Heart left ventricle (tissue), 16 donors: ENCODE measurements around the gene HSD3B7. TPM values are rescaled to one million over a fixed set of nuclear protein-coding genes. Genes with fewer than 3 reads are reported as not detected.
A peak's percentile ranks its signal among the peaks of the same experiment; 100 is the strongest.

Experiments
- ATAC-seq, 4 donors: fragments of 200-7000 bp; cut with Tn5 transposase; one replicate each; pipeline ENCODE4 v1.9.1; 2020 to 2022; ENCODE audit warnings: moderate library complexity in 4 of 4, mild to moderate bottlenecking in 3 of 4, moderate number of reproducible peaks in 1 of 4
- DNase-seq, 5 donors: peaks; one replicate each; pipeline ENCODE4 v3.0.0-alpha.2; 2020
- H3K27ac ChIP-seq, 12 donors: fragments of 200-600 bp; sonication (generic) in 4 of 12; one replicate each; pipeline versions ENCODE4 v1.5.0 to v1.8.0; 2016 to 2022; ENCODE audit warnings: mild to moderate bottlenecking in 2 of 12
- H3K27me3 ChIP-seq, 9 donors: fragments of 200-600 bp; sonication (generic) in 2 of 9; one replicate each; pipeline versions ENCODE4 v1.5.1 to v1.8.0; 2016 to 2022; ENCODE audit warnings: mild to moderate bottlenecking in 3 of 9
- H3K36me3 ChIP-seq, 9 donors: fragments of 200-600 bp; sonication (generic) in 2 of 9; one replicate each; pipeline versions ENCODE4 v1.5.0 to v1.8.0; 2018 to 2022; ENCODE audit warnings: mild to moderate bottlenecking in 2 of 9
- H3K4me1 ChIP-seq, 12 donors: fragments of 200-600 bp; sonication (generic) in 4 of 12; one replicate each; pipeline versions ENCODE4 v1.5.0 to v1.8.0; 2016 to 2022; ENCODE audit warnings: mild to moderate bottlenecking in 3 of 12
- H3K4me3 ChIP-seq, 12 donors: fragments of 200-600 bp; sonication (generic) in 4 of 12; one replicate each; pipeline versions ENCODE4 v1.5.0 to v1.8.0; 2017 to 2022; ENCODE audit warnings: mild to moderate bottlenecking in 9 of 12, moderate library complexity in 4 of 12
- H3K9me3 ChIP-seq, 12 donors: fragments of 200-600 bp; sonication (generic) in 4 of 12; one replicate each; pipeline versions ENCODE4 v1.5.0 to v1.8.0; 2016 to 2022; ENCODE audit warnings: mild to moderate bottlenecking in 1 of 12
- POLR2A ChIP-seq, 2 donors: fragments of 450-650 bp; IDR thresholded peaks; one replicate each; pipeline ENCODE4 v1.6.1; 2017; ENCODE audit warnings: antibody characterized with exemption in 2 of 2, mild to moderate bottlenecking in 2 of 2, moderate library complexity in 2 of 2
- WGBS, 4 donors: extraction: QIAGEN DNeasy Blood & Tissue Kit in 2 of 4; methylation state at CpG; one replicate each; pipeline versions ENCODE4 v1.1.5 to v1.1.7; 2013 to 2018; 5-methylcytosine and 5-hydroxymethylcytosine counted together
- intact Hi-C, 10 donors: fragments of 100-400 bp; cut with DNase I; formaldehyde crosslinking; loops; one replicate each; pipeline versions ENCODE4 v1.11.1 to v1.14.2; 2022
- polyA plus RNA-seq, 2 donors: library from polyadenylated mRNA; stranded (reverse); fragments of 200-250 nt; gene quantifications; one replicate each; pipeline ENCODE4 v1.2.3, GENCODE V29; 2013
- total RNA-seq, 9 donors: library from RNA; depleted of rRNA in 2 of 9; stranded (reverse); fragments of >200 nt in 2 of 9; fragmentation: NEBNext Ultra II Directional in 3 of 9; extraction: Animal tissue kit (Norgen Biotek cat#: 25700) in 3 of 9; gene quantifications; one replicate each; pipeline versions ENCODE4 v1.1.0 to v1.2.4, GENCODE V29; 2016 to 2023
- TF ChIP-seq, protein P1 (sequence below), 12 donors: fragments of 200-600 bp; sonication (generic) in 4 of 12; IDR thresholded peaks; one replicate each; pipeline versions ENCODE4 v1.5.0 to v1.8.0; 2018 to 2022; ENCODE audit warnings: antibody characterized with exemption in 12 of 12, mild to moderate bottlenecking in 5 of 12
- donor health status: ischemic (EF 13 %, LVEDD 7.1; RV severe dilation, severe dysfunction).
- donor health status: healthy with polysubstance abuse.
- donor health status: DM: no; HTN: yes; CAD: no.
- donor health status: DM: no; HTN: no; CAD: no.
- donor health status: ischemic (EF 25% LVEDD 6.9; RV normal size, moderate dysfunction).
- donor health status: ischemic (EF 25% LVEDD 5.7; RV mildly dilated, moderate dysfunction).
- donor health status: healthy.
- donor health status: DM: yes; HTN: yes; CAD: no.
- donor health status: ischemic (EF 35%, LVEDD 5.7; RV mildly dilated, moderate dysfunction).
- donor health status: nonischemic (EF 11% LVEDD 7.7; RV severe dilation, severe dysfunction).
- donor health status: DM: yes; HTN: yes; CAD: no.
- donor health status: PGD.
- donor health status: ischemic (EF 29% LVEDD 5.4; RV normal size, mild dysfunction).
- donor health status: nonischemic (EF 23%, LVEDD 6.1; RV moderate dilation, normal function).

Gene HSD3B7
- total and polyA plus RNA-seq, 11 donors, result 3.8 to 27.2 (median 7.1) TPM

DNA sequence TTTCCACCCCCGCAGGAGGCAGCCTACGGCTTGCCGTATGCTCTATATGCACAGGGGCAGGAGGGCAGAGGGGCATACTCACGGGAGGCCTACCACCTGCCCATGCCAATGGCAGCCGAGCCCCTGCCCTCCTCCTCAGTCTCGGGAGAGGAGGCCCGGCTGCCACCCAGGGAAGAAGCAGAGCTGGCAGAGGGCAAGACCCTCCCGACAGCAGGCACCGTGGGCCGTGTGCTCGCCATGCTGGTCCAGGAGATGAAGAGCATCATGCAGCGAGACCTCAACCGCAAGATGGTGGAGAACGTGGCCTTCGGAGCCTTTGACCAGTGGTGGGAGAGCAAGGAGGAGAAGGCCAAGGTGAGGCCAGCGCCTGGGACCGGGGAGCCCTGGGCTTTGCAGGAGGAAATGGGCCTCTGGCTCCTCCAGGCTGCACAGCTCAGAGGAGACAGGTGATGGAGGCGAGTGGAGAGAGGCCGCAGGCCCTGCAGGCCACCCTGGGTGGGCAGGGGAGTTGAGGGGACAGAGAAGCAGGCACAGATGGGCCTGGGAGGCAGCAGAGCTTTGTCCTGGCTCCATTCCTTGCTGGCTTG is 18.9 kb upstream of the HSD3B7 start:
- ATAC-seq (no peak), DNase-seq (peak in 1 of 5 donors; percentile 59)
- Histone ChIP-seq H3K9me3 (no peaks in the 10 kb centered on the region), H3K27me3 (no peaks in the 10 kb centered on the region), H3K4me1 (no peaks in the 10 kb centered on the region), H3K4me3 (no peak overlapping the region), H3K27ac (no peak overlapping the region), H3K36me3 (peaks cover 3 to 100% (median 98%) of the 10 kb centered on the region in 9 donors)
- WGBS, 4 donors, result 93 to 95% (median 94%) methylated on average over 14 to 19 of the region's 19 CpGs
- intact Hi-C loops, result no loop called here
- TF ChIP-seq, protein P1, sequence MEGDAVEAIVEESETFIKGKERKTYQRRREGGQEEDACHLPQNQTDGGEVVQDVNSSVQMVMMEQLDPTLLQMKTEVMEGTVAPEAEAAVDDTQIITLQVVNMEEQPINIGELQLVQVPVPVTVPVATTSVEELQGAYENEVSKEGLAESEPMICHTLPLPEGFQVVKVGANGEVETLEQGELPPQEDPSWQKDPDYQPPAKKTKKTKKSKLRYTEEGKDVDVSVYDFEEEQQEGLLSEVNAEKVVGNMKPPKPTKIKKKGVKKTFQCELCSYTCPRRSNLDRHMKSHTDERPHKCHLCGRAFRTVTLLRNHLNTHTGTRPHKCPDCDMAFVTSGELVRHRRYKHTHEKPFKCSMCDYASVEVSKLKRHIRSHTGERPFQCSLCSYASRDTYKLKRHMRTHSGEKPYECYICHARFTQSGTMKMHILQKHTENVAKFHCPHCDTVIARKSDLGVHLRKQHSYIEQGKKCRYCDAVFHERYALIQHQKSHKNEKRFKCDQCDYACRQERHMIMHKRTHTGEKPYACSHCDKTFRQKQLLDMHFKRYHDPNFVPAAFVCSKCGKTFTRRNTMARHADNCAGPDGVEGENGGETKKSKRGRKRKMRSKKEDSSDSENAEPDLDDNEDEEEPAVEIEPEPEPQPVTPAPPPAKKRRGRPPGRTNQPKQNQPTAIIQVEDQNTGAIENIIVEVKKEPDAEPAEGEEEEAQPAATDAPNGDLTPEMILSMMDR (IDR thresholded peaks at IDR 0.05), result no peak
- no peak for TF ChIP-seq POLR2A (IDR thresholded peaks at IDR 0.05)

DNA sequence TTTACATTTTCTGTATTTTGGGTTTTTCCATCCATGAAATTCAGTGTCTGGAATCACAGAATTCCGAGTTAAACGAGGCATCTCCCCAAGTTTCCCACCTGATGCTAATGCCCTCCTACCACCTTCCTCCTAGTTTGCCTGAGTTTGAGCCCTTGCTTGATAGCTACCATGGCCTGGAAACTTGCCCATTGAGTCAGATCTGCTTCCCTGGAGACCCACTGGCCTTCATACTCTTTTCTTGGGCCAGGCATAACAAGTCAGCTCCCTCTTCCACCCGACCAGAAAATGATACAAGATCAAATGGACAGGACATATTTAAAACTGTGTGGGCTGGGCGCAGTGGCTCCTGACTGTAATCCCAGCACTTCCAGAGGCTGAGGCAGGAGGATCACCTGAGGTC is 17.2 kb upstream of the HSD3B7 start:
- no peak for ATAC-seq
- peaks cover 0 to 100% (median 98%) of the 10 kb centered on the region in 9 donors for H3K36me3 ChIP-seq
- WGBS, 4 donors, result 86 to 93% (median 92%) methylated on average over 4 of the region's 4 CpGs
- no peaks in the 10 kb centered on the region for H3K9me3 ChIP-seq
- no peak for DNase-seq
- H3K27me3 ChIP-seq, result no peaks in the 10 kb centered on the region
- H3K4me1 ChIP-seq, result no peaks in the 10 kb centered on the region
- no peak overlapping the region for H3K27ac ChIP-seq
- intact Hi-C loops, result no loop called here
- no peak overlapping the region for H3K4me3 ChIP-seq
- TF ChIP-seq, protein P1 (IDR thresholded peaks at IDR 0.05), result no peak
- TF ChIP-seq POLR2A (IDR thresholded peaks at IDR 0.05), result no peak

DNA sequence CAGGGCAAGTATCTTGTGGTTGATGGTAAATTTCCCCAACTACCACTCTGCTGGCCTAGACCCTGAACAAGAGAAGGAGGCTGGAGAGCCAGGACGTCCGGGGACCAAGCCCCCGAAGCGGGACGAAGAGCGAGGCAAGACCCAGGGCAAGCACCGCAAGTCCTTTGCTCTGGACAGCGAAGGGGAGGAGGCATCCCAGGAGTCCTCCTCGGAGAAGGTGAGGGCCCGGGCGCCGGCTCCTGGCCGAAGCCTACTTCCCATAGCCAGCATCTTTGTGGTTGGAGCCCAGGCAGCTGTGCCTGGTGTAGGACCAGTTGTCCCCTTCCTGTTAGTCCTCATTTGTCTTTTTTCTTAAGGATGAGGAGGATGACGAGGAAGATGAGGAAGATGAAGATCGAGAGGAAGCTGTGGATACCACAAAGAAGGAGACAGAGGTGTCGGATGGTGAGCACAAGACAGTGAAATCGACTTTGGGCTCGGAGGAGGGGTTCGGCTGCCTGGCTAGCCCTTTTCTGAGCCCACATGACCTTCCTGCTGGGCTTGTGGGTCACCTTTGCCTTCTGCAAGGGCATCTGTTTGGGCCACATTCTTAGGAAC is 15.7 kb upstream of the HSD3B7 start:
- Histone ChIP-seq H3K27me3 (no peaks in the 10 kb centered on the region), H3K9me3 (no peaks in the 10 kb centered on the region), H3K4me1 (no peaks in the 10 kb centered on the region), H3K36me3 (peaks cover 0 to 100% (median 98%) of the 10 kb centered on the region in 9 donors), H3K27ac (no peak overlapping the region), H3K4me3 (no peak overlapping the region)
- TF ChIP-seq POLR2A (IDR thresholded peaks at IDR 0.05), result no peak
- TF ChIP-seq, protein P1 (IDR thresholded peaks at IDR 0.05), result no peak
- intact Hi-C loops, result no loop called here
- DNase-seq (no peak), ATAC-seq (no peak)
- 93 to 96% (median 95%) methylated on average over 19 of the region's 19 CpGs for WGBS, 4 donors

DNA sequence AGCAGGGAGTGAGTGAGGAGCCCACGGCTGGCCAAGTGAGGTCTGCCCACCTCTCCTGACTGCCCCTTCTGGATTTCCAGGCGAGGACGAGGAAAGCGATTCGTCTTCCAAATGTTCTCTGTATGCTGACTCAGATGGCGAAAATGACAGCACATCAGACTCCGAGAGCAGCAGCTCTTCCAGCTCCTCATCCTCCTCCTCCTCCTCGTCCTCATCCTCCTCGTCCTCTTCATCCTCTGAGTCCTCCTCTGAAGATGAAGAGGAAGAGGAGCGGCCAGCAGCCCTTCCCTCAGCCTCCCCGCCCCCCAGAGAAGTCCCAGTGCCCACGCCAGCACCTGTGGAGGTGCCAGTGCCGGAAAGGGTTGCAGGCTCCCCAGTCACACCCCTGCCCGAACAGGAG is 13.7 kb upstream of the HSD3B7 start:
- Histone ChIP-seq H3K4me3 (no peak overlapping the region), H3K9me3 (no peaks in the 10 kb centered on the region), H3K27ac (no peak overlapping the region), H3K4me1 (no peaks in the 10 kb centered on the region), H3K27me3 (no peaks in the 10 kb centered on the region), H3K36me3 (peaks cover 0 to 100% (median 99%) of the 10 kb centered on the region in 9 donors)
- 92 to 95% (median 93%) methylated on average over 14 of the region's 14 CpGs for WGBS, 4 donors
- ATAC-seq (no peak), DNase-seq (no peak)
- TF ChIP-seq POLR2A (IDR thresholded peaks at IDR 0.05), result no peak
- TF ChIP-seq, protein P1 (IDR thresholded peaks at IDR 0.05), result no peak
- intact Hi-C loops, result loop anchor here in 1 of 10 donors (10.0 kb wide), 2 partner anchors 104 to 184 kb away; partner anchors contain the start of genes PRSS36, ZNF646 and ZNF668
